Lower lobe of right lung (tissue), 2 donors: Measurements from ENCODE around the gene QSOX1. TPM values are rescaled to one million over a fixed set of nuclear protein-coding genes. Genes with fewer than 3 reads are reported as not detected.

Experiments used
- ATAC-seq, 2 donors: fragments of 200-7000 bp; cut with Tn5 transposase; one replicate each; pipeline ENCODE4 v1.9.1; 2020 to 2022; ENCODE audit warnings: mild to moderate bottlenecking in 2 of 2, moderate library complexity in 2 of 2
- DNase-seq: peaks from one replicate; pipeline ENCODE4 v3.0.0-alpha.2; 2020
- H3K27ac ChIP-seq: fragments of 200-600 bp; one replicate; pipeline ENCODE4 v1.8.0; 2022
- H3K27me3 ChIP-seq: fragments of 200-600 bp; one replicate; pipeline ENCODE4 v1.8.0; 2022; ENCODE audit warnings: low read depth
- H3K36me3 ChIP-seq: fragments of 200-600 bp; one replicate; pipeline ENCODE4 v1.8.0; 2022; ENCODE audit warnings: mild to moderate bottlenecking
- H3K4me1 ChIP-seq: fragments of 200-600 bp; one replicate; pipeline ENCODE4 v1.8.0; 2022
- H3K4me3 ChIP-seq: fragments of 200-600 bp; one replicate; pipeline ENCODE4 v1.8.0; 2022; ENCODE audit warnings: mild to moderate bottlenecking
- H3K9me3 ChIP-seq: fragments of 200-600 bp; one replicate; pipeline ENCODE4 v1.8.0; 2022
- intact Hi-C: fragments of 100-400 bp; cut with DNase I; formaldehyde crosslinking; loops from one replicate; pipeline ENCODE4 v1.11.0; 2022
- total RNA-seq: library from RNA; stranded (reverse); fragmentation: NEBNext Ultra II Directional; extraction: Animal tissue kit (Norgen Biotek cat#: 25700); gene quantifications from one replicate; pipeline ENCODE4 v1.2.1, GENCODE V29; 2021
- TF ChIP-seq, protein P1 (sequence below): fragments of 200-600 bp; IDR thresholded peaks from one replicate; pipeline ENCODE4 v1.8.0; 2022; ENCODE audit warnings: antibody characterized with exemption, mild to moderate bottlenecking
- donor health status: DM: no; HTN: yes; CAD: no; lungs with severe emphysema.

The QSOX1 gene
- total RNA-seq, 1 donor from 2014 or later: 241 TPM

DNA sequence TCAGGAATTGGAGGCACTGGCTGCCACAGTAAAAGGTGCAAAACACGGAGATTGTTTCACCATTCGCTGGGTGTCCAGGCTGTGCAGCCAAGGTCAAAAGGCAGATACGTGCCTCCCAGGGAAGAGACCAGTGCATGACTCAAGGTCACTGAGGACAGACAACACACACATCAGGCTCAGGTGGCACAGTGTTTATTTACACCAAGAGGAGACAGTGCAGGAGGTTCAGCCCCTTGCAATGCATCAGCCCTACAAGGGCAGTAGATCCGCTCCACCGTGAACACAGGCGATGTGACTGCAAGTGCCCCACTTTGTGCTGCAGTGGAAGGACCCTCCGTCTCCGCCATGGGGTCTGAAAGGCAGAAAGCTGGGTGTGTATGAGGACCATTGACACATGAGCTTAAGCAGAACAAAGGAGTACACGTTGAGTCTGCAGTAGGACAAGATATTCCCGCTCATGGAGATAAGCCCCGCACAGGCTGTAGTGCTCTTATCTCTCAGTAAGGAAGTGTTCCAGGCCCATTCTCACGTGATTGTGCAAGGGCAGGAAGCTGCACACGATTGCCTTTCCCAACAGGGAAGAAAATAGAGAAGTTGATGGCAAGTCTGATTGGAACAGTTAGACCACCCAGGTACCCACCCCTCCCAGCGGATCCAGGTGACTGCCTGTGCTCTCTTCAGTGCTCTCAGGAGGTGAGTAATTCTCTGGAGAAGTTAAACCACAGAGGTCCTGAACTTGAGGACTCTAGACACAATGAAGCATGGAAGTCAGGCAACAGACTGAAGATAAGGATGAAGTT, 37.5 kb upstream of the QSOX1 start:
- ATAC-seq (peak in 1 of 2 donors; percentile 37), DNase-seq (no peak)
- intact Hi-C loops: no loop called here

GRCh38 chr1:180117764-180118116, 36.9 kb upstream of the QSOX1 start:
- TF ChIP-seq, protein P1, sequence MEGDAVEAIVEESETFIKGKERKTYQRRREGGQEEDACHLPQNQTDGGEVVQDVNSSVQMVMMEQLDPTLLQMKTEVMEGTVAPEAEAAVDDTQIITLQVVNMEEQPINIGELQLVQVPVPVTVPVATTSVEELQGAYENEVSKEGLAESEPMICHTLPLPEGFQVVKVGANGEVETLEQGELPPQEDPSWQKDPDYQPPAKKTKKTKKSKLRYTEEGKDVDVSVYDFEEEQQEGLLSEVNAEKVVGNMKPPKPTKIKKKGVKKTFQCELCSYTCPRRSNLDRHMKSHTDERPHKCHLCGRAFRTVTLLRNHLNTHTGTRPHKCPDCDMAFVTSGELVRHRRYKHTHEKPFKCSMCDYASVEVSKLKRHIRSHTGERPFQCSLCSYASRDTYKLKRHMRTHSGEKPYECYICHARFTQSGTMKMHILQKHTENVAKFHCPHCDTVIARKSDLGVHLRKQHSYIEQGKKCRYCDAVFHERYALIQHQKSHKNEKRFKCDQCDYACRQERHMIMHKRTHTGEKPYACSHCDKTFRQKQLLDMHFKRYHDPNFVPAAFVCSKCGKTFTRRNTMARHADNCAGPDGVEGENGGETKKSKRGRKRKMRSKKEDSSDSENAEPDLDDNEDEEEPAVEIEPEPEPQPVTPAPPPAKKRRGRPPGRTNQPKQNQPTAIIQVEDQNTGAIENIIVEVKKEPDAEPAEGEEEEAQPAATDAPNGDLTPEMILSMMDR: no peak
- intact Hi-C loops: no loop called here
- no peak for ATAC-seq

More for the DNA sequence above, 37.5 kb upstream of the QSOX1 start:
- H3K9me3 ChIP-seq: no peaks in the 10 kb centered on the region
- no peak overlapping the region for H3K27ac ChIP-seq
- peaks cover 7% of the 10 kb centered on the region for H3K36me3 ChIP-seq
- peaks cover 20% of the 10 kb centered on the region for H3K4me1 ChIP-seq
- H3K4me3 ChIP-seq: no peak overlapping the region
- H3K27me3 ChIP-seq: no peaks in the 10 kb centered on the region
- TF ChIP-seq, protein P1: no peak

GRCh38 chr1:180119837-180120236, 34.8 kb upstream of the QSOX1 start:
- intact Hi-C loops: no loop called here
- no peak for DNase-seq
- no peak for ATAC-seq
- H3K36me3 ChIP-seq: no peaks in the 10 kb centered on the region
- H3K4me3 ChIP-seq: no peak overlapping the region
- H3K27me3 ChIP-seq: no peaks in the 10 kb centered on the region
- no peaks in the 10 kb centered on the region for H3K9me3 ChIP-seq
- TF ChIP-seq, protein P1: no peak
- peaks cover 14% of the 10 kb centered on the region for H3K4me1 ChIP-seq
- H3K27ac ChIP-seq: no peak overlapping the region

More at GRCh38 chr1:180117764-180118116, 36.9 kb upstream of the QSOX1 start:
- Histone ChIP-seq H3K27me3 (no peaks in the 10 kb centered on the region), H3K36me3 (peaks cover 2% of the 10 kb centered on the region), H3K4me3 (no peak overlapping the region), H3K27ac (no peak overlapping the region), H3K9me3 (no peaks in the 10 kb centered on the region), H3K4me1 (peaks cover 20% of the 10 kb centered on the region)
- DNase-seq: no peak

DNA sequence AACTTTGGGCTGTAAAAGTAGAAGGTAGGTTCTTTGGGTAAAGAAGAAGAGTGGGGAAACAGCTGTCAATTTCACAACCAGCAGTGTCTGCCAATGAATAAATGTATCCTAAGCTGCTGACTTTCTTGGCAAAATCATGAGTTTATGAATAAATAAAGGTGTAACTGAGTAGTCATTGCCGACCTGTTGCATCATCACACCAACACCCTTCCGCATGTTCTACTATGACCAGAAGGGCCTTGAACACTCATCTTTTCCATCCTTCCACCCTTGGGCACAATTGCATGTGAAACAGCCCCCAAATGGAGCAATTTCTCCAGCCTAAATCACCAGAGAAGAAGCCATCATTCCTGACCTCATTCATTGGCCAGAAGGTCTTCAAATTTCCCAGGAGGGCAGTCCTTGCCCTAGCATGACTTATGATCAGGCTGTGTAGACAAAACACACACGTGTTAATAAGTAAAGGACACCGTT, 31.2 kb upstream of the QSOX1 start:
- Histone ChIP-seq H3K9me3 (no peaks in the 10 kb centered on the region), H3K4me1 (no peaks in the 10 kb centered on the region), H3K27ac (no peak overlapping the region), H3K36me3 (no peaks in the 10 kb centered on the region), H3K27me3 (no peaks in the 10 kb centered on the region), H3K4me3 (no peak overlapping the region)
- TF ChIP-seq, protein P1: no peak
- intact Hi-C loops: no loop called here
- no peak for ATAC-seq
- no peak for DNase-seq

DNA sequence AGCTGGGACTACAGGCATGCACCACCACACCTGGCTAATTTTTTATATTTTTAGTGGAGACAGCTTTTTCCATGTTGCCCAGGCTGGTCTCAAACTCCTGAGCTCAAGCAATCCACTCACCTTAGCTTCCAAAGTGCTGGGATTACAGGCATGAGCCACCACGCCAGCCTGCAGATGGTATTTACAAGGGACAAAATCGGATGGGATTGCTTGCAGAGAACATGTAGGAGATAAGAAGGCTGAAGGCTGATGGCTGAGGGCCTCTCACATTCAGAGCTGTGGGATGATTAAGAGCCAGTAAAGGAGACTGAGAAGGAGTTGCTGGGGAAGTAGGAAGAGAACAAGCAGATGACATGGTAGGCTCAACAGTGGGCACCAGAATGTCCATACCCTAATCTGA, 24.0 kb upstream of the QSOX1 start:
- no peak overlapping the region for H3K27ac ChIP-seq
- no peaks in the 10 kb centered on the region for H3K4me1 ChIP-seq
- TF ChIP-seq, protein P1: no peak
- H3K27me3 ChIP-seq: no peaks in the 10 kb centered on the region
- no peaks in the 10 kb centered on the region for H3K9me3 ChIP-seq
- H3K4me3 ChIP-seq: no peak overlapping the region
- no peak for ATAC-seq
- no peak for DNase-seq
- no peaks in the 10 kb centered on the region for H3K36me3 ChIP-seq
- intact Hi-C loops: no loop called here
